NCI-H146 treated with DMSO at 0.1 percent for 48 hours (cell line): ENCODE data around the gene EIF5AL1.
"Not testable (repeated sequence)": the region's sequence is repeated elsewhere in the genome, so short reads cannot be mapped to it uniquely, and the experiment has no call there.

ENCODE experiments used
- DNase-seq: peaks from one replicate; lab custom pipeline; 2025; ENCODE audit not compliant: unreplicated experiment; lab: John Stamatoyannopoulos, UW

The EIF5AL1 gene

DNA sequence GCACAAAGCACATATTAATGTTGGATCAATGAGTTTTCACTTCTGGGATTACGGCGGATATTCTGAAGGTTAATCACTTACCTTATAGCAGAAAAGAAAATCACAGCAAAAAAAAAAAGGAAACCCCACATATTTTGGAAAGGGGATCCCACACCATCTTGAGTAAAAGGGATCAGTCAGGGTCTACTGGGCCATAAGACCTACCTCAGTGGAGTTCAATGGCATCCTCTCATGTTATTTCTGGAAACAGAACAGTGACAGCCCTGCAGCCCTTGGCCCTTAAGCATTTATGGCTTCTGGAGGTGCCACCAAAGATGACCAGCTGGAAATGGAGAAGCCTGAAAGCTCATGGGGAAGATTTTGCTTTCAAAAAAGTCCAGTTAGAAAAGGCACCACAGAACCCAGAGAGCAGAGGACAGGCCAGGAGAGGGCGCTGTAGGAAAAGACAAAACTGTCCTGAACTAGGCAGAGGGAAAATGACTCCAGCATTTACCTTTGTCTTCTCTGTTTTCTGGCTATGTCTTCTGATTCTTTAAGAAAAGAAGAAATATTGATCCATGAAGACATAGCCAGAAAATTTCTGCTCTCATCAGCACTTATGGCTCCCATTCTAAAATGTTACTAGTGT, 2.9 kb upstream of the EIF5AL1 start:
- DNase-seq, result not testable (repeated sequence)

DNA sequence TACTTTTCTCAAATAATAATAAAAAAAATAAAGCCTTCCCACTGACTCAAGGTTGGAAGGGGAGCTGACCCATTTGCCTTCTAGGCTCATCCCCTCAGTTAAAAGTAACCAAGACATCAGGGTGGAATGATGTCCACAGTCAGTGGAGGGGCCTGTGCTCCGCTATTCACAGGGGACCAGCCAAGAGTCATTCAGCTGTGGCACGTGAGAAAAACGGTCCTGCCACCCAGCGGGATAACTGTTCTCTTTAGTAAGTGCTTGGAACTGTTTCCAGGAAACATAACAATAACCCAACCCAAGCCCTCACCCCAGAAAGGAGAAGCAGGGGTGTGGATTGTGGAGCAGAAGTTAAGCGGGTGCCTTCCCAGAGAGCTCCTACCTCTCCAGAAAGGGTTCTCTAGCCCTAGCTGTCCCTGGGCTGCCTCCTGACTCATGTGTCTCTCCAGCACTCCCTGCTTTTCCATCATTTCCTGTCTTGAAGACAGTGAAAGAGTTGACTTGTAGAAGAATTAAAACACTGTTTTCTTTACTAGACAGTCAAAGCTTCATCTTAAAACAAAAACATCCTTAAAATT, 2.3 kb upstream of the EIF5AL1 start:
- not testable (repeated sequence) for DNase-seq

DNA sequence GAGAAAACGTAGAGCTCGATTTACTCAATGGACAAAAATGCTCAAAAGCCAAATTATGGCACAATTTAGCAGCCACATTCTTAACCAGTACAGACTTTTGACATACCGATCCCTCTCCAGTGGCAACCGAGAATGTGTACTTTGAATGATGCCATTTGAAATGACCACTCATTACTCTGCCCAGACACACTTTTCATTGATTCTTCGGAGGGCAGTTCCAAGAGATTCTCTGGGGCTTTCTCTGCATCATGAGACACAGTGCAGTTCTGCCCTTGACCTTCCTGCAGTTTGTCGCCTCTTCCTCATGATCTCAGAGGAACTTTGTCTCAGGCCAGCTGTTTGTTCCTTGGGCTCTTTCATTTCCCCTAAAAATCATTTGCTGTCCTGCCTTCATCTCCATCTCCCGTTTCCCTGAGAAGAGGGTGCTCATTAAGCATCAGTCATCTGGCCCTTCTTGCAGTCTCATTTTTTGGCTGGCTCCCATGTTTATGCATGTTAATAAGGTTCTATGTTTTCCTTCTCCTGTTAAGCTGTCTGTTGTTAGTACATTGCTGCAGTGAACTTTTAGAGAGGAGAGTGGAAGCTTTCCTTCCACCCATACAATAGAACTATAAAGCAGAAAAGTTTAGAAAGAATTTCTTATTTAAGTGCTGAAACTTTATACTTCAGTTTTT, 4.3 kb downstream of the EIF5AL1 start:
- not testable (repeated sequence) for DNase-seq

DNA sequence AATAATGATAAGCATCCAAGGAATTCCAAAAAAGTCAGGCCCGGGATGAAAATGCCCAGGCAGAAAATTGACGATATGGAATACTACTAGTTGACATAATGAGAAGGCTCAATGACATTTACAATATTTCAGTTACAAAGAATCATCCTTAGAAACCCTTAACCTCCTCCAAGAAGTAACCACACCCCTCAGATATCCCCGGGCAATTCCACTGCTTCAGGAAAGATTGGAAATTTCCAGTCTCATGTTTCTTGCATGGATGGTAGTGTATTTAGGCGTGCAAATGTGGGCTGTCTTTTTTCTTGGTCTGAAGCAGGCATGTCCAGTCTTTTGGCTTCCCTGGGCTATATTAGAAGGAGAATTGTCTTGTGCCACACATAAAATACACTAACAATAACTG, 5.2 kb downstream of the EIF5AL1 start:
- DNase-seq, result not testable (repeated sequence)

DNA sequence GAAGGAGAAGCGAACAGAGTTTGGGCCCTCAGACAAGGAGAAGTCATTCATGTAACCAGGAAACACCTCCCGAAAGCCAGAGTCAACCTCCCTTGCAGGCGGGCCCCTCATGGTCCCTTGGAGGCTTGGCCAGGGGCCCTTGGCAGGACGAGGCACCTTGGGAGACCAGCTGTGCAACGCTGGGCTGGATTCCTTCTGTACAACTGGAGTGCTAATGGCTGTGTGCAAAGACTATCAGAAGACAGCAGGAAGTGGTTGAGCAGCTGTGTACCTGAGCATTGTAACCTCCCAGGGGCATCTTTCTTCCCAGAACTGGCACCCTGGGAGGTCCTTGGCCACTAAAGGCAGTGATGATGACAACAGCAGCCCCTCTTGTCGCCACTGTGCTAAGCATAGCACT, 9.4 kb downstream of the EIF5AL1 start:
- DNase-seq, result not testable (repeated sequence)

DNA sequence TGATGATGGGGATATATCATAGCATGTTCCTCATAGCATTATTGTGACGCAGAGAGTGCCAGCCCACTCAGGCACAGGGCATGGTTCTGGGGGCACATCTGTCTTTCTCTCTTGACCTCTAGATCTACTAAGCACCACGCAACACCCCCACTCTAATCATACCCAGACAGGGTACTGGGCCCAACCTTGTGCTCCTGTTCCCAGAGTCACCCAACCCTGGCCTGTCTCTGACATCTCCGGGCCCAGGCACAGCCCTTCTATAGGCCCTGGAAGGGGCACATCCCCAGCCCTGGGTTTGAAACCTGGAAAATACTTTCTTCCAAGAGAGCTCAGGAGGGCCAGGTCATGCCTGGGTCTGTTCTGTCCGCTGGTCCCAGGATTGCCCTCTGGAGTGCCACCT, 10.1 kb downstream of the EIF5AL1 start:
- DNase-seq, result not testable (repeated sequence)

DNA sequence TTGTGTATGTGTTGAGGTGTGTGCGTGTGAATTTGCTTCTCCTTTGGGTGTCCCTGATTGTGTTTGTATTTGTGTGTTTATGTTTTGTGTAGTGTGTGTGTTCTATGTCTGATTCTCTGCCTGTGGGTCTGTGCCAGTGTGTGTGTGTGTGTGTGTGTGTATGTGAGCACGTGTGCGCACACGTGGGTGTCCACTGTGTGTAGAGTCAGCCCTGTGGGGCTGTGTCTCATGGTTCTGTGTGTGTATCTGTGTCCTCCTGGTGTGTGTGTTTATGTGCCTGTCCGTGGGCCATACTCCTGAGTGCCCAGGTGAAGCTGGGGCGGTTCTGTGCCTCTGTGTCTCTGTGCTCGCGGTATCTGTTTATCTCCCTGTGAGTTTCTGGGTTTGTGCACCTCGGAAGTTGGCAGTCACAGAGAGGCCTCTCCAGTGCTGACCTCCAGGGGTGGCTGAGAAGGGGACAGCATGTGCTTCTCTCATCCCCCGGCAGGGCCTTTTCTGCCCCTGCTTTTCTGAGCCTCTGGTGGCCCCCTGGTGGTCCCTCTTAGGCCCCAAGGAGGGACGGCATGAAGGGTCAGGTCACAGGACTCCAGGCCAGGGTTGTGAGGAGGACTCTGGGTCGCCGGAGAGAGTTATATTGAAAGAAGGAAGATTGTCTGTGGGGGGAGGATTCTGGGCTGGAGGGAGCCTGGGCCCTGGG, 11.0 kb downstream of the EIF5AL1 start:
- not testable (repeated sequence) for DNase-seq

DNA sequence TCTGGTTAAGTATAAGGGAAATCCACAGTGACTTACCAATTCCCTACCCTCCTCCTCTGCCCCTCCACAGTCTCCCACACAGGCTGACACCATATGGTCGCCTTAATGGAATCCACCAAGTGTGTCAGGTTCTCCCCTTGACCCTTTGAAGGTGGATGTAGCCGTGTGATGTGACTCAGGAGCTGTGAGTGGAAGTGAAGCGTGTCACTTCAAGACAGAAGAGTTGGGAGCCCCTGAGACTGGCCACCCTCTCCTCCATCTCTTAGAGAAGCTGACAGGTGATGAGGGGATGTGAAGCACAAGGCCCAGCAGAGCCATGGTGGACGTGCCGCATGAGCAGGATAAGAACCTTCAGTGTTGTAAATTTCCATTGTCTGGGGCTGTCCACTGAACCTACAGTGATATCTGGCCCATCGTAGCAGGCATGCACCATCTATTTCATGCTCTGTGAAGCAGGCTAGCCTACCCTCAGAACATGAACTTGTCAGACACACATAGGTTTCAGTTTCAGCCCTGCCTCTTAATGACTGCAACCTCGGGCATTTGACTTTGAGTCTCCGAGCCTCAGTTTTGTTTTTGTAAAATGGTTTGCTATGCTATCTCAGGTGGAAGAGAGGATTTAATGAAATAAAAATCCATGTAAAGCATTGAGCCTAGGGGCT, 12.8 kb downstream of the EIF5AL1 start:
- not testable (repeated sequence) for DNase-seq

DNA sequence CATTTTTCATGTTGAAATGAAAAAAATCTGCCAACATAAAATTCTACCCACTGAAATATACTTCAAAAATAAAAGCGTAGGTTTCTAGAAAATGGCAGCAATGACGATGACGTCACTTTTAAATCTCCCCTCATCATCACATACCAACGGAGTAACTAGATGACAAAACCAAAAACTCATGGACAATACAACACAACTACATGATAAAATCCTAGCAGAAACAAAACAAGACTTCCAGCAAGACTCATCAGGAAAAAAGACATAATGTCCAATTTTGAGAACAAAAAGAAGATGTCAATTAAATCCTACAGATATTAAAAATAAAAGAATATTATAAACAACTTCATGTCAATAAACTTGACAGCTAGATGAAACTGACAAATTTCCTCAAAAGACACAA, 15.9 kb downstream of the EIF5AL1 start:
- not testable (repeated sequence) for DNase-seq

DNA sequence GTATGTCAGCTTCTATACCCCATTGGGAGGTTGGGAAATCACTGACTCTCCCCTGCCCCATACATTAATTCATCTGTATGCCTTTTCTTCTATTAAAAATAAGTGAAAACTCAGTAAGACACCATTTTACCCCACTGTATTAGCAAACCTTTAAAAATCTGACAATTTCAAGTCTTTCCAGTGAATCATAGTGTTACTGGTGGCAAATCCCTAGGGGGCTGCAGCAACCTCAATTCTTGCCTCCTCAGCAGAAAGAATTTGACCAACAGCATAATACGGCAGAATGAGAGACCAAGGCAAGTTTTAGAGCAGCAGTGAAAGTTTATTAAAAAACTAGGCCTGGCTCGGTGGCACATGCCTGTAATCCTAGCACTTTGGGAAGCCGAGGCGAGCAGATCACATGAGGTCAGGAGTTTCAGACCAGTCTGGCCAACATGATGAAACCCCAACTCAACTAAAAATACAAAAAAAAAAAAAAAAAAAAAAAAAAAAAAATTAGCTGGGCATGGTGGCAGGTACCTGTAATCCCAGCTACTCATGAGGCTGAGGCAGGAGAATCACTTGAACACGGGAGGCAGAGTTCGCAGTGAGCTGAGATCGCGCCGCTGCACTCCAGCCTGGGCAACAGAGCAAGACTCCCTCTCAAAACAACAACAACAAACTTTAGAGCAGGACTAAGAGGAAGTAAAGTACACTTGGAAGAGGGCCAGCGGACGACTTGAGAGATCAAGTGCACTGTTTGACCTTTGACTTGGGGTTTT, 21.0 kb downstream of the EIF5AL1 start:
- not testable (repeated sequence) for DNase-seq

DNA sequence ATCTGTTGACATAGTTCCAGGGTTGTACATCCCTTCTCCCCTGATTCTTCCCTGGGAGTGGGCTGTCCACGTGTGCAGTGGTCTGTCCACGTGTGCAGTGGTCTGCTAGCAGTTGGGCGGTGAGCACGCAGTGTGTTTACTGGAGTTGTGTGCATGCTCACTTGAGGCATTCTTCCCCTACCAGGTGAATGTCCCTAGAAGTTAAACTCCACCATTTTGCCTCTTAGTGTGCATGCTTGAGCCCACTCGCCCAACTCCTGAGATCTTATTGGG, 21.5 kb downstream of the EIF5AL1 start:
- DNase-seq, result not testable (repeated sequence)

DNA sequence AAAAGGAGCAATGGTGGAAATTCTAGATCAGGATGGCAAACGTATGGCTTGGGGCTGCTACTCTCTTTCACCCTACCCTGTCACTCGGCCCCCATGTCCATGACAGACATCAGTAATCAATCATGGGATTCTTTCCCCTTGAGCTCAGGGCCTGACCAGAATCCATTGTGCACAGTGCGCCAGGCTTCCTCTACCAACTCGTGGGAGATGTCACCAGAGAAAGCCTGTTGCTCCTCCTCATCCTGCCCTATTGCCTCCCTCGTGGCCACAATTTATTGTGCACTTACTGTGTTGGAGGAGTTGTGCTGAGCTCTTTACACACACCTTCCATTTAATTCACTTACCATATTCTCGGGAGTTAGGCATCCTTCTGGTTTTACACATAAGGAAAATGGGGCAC, 26.0 kb downstream of the EIF5AL1 start:
- not testable (repeated sequence) for DNase-seq

DNA sequence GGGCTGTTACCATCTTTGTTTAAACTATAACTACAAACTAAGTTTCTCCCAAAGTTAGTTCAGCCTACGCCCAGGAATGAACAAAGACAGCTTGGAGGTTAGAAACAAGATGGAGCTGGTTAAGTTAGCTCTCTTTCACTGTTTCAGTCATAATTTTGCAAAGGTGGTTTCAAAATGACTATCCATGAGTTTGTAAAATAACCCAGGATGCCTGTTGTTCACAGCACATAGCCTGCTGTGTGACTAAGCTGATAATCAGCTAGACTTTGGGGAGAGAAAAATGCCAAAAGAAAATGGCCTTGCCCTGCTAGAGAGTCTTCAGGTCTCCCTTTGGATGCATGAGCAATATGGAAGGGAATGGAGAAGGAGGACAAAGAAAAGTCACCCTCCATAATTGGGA, 28.6 kb downstream of the EIF5AL1 start:
- not testable (repeated sequence) for DNase-seq

DNA sequence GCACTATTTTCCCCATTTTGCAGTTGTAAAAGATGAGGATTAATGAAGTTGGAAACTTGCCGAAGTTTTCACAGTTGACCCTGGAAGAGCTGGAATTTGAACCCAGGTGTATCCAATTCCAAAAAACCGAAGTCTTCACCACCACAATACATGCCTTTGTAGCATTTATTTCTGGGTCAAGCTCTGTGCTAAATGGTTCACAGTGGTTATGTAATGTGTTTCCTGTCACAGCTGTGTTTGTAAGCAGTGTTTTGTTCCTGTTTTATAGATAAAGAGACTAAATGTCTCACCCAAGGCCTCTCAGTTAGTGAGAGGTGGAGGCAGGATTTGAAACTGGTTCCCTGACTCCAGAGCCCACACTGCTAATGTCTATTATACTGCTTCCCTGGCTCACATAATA, 30.3 kb downstream of the EIF5AL1 start:
- no peak for DNase-seq

DNA sequence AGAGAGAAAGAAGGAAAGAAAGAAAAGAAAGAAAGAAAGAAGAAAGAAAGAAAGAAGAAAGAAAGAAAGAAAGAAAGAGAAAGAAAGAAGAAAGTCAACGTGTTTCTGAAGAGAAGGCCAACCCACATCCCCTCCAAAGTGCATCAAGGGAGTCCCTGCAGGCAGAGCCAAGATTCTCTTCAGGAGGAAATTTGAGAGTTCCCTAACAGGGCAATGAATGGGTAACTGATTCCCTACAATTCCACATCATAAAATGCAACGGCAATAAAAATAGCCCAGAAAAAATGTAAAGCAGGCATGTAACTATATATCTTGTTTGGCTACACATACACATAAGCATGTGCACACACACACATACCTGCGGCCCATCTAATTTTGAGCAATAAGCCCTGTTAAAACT, 32.1 kb downstream of the EIF5AL1 start:
- DNase-seq, result not testable (repeated sequence)

DNA sequence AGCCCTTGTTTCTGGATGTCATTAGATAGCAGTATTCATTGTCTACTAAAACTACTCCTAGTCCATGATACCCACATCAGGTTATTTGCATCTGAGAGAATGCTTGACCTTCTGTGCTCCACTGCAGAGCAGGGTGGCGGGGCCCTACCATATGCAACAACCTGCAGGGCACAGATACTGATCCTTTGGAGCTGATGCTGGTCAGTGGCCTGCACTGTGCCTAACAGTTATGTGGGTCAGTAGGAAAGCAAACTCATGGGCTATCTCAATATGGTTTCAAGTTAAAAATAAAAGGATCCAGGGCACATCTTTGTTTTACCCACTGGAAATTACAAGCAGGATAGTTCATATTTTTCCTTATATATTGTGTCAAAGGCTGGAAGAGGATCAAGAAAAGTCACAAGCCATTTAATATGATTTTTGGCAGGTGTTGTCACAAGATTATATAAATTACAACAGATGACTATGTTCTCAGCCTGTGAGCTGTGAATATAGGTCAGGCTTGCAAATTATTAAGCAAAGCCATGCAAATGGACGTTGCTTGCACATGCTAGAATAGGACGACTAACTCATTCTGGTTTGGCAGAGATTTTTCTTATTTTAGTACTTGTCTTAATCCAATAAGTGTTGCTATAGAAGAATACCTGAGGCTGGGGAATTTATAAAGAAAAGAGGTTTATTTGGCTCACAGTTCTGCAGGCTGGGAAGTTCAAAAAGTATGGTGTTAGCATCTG, 32.8 kb downstream of the EIF5AL1 start:
- DNase-seq, result not testable (repeated sequence)

DNA sequence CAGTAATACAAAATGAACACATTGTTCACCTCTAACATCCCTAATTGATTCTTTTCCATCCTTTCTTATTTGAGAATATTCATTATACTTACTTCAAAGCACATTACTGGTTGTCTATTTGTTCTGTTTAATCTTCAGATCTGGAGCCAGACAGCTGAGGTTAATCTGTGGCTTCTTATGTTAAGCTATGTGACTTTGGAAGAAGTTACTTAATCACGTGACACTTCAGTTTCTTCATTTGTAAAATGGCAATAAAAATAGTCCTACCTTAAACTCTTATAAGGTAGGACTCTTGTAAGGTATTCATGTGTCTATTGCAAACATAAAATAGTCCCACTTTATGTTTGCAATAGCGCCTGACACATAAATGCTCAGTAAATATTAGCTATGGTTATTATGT, 34.8 kb downstream of the EIF5AL1 start:
- DNase-seq, result peak; percentile 52

DNA sequence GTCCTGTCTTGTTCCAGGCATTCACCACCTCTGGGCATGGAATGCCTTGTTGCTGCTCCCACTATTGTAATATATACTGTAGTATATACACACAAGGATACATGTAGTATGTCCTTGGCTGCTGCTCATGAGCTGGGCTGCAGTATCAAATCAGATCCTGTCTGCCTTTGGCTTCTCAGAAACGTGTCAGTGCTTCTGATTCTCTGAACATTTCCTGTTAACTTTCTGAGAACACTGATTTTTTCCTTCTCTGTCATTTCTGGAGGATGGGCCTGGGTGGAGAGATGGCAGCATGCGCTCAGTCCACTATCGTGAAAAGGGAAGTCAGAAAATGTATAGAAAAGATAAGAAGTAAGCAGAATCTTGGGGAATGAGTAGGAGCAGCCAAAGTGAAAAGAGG, 35.6 kb downstream of the EIF5AL1 start:
- DNase-seq, result no peak

DNA sequence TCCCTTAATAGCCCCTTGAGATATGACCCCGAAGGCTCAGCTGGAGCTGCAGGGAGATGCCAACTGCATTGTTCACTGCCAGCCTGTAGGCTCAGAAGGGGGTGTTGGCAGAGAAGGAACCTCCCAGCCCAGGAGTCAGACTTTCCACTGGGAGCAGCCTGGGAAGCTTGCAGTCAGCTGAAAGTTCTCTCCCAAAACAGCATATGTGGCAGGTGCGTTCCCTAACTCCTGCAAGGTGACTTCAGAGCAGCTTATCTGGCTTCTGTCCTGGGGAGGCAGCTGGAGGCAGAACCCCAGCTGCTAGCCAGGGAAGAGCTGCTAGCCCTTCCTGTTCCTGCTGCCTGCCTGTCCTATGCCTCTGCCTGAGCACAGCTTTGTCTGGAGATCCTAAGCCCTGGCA, 39.8 kb downstream of the EIF5AL1 start:
- DNase-seq, result no peak
